ENCODE measurements around the gene JUND. TPM values are rescaled to one million over a fixed set of nuclear protein-coding genes. Genes with fewer than 3 reads are reported as not detected.

Gene JUND
- total RNA-seq, 1 donor from 2014 or later: 111 TPM

DNA sequence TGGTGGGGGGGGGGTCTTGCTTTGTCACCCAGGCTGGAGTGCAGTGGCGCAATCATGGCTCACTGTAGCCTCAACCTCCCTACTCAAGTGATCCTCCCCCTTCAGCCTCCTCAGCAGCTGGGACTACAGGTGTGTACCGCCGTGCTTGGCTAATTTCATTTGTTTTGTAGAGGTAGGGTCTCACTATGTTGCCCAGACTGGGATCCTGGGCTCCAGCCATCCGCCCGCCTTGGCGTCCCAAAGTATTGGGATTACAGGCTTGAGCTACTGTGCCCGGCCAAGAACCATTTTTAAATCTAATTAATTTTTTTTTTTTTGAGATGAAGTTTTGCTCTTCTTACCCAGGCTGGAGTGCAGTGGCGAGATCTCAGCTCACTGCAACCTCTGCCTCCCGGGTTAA is 18.2 kb upstream of the JUND start:
- no peak overlapping the region for H3K4me3 ChIP-seq (ENCODE audit: low read length in 3 of 3)
- H3K9ac ChIP-seq (ENCODE audit: low read depth in 1 of 3, low read length in 3 of 3): no peak overlapping the region
- no peaks in the 10 kb centered on the region for H3K27me3 ChIP-seq (ENCODE audit: control insufficient read depth in 3 of 3, insufficient read depth in 3 of 3, low read length in 3 of 3)
- H3K27ac ChIP-seq (ENCODE audit: low read depth, low read length): no peak overlapping the region
- H3K4me1 ChIP-seq (ENCODE audit: control insufficient read depth in 3 of 3, insufficient read depth in 3 of 3, low read length in 3 of 3): peaks cover 26 to 35% (median 32%) of the 10 kb centered on the region in 3 donors
- H3K9me3 ChIP-seq (ENCODE audit: control insufficient read depth in 3 of 3, low read length in 3 of 3): no peaks in the 10 kb centered on the region
- no peaks in the 10 kb centered on the region for H3K36me3 ChIP-seq (ENCODE audit: control insufficient read depth in 3 of 3, insufficient read depth in 3 of 3, low read length in 3 of 3)

DNA sequence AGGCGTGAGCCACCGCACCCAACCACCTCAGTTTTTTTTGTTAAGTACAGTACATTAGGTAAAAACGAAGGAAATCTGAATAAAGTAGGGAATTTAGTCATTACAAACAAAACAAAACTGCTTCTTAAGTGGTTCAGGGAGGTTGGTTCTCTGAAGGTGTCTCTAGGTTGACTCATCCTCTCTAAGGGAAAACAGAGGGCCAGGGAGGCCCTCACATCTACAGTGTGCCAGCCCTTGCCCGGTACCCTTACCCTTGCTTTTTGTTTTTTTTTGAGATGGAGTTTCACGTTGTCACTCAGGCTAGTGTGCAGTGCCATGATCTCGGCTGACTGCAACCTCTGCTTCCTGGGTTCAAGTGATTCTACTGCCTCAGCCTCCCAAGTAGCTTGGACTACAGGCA is 17.2 kb upstream of the JUND start:
- no peak overlapping the region for H3K4me3 ChIP-seq (ENCODE audit: low read length in 3 of 3)
- peak overlapping the region; percentile 37 for H3K27ac ChIP-seq (ENCODE audit: low read depth, low read length)
- no peaks in the 10 kb centered on the region for H3K9me3 ChIP-seq (ENCODE audit: control insufficient read depth in 3 of 3, low read length in 3 of 3)
- no peak overlapping the region for H3K9ac ChIP-seq (ENCODE audit: low read depth in 1 of 3, low read length in 3 of 3)
- H3K36me3 ChIP-seq (ENCODE audit: control insufficient read depth in 3 of 3, insufficient read depth in 3 of 3, low read length in 3 of 3): no peaks in the 10 kb centered on the region
- H3K27me3 ChIP-seq (ENCODE audit: control insufficient read depth in 3 of 3, insufficient read depth in 3 of 3, low read length in 3 of 3): no peaks in the 10 kb centered on the region
- H3K4me1 ChIP-seq (ENCODE audit: control insufficient read depth in 3 of 3, insufficient read depth in 3 of 3, low read length in 3 of 3): peaks cover 18 to 26% (median 25%) of the 10 kb centered on the region in 3 donors

DNA sequence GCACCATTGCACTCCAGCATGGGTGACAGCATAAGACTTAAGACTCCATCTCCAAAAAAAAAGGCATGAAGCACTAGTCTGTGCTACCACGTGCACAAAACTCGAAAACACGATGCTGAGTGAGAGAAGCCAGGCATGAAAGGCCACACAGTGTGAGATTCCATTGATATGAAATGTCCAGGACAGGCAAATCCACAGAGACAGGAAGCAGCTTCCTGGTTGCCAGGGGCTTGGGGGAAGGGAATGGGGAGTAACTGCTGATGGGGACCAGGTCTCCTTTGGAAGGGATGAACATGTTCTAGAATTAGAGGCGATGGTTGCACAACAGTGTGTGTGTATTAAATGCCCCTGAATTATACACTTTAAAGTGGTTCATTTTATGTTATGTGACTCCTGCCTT is 15.9 kb upstream of the JUND start:
- no peak overlapping the region for H3K9ac ChIP-seq (ENCODE audit: low read depth in 1 of 3, low read length in 3 of 3)
- H3K27ac ChIP-seq (ENCODE audit: low read depth, low read length): no peak overlapping the region
- H3K4me3 ChIP-seq (ENCODE audit: low read length in 3 of 3): no peak overlapping the region
- H3K36me3 ChIP-seq (ENCODE audit: control insufficient read depth in 3 of 3, insufficient read depth in 3 of 3, low read length in 3 of 3): no peaks in the 10 kb centered on the region
- peaks cover 19 to 31% (median 28%) of the 10 kb centered on the region in 3 donors for H3K4me1 ChIP-seq (ENCODE audit: control insufficient read depth in 3 of 3, insufficient read depth in 3 of 3, low read length in 3 of 3)
- H3K27me3 ChIP-seq (ENCODE audit: control insufficient read depth in 3 of 3, insufficient read depth in 3 of 3, low read length in 3 of 3): no peaks in the 10 kb centered on the region
- H3K9me3 ChIP-seq (ENCODE audit: control insufficient read depth in 3 of 3, low read length in 3 of 3): no peaks in the 10 kb centered on the region

DNA sequence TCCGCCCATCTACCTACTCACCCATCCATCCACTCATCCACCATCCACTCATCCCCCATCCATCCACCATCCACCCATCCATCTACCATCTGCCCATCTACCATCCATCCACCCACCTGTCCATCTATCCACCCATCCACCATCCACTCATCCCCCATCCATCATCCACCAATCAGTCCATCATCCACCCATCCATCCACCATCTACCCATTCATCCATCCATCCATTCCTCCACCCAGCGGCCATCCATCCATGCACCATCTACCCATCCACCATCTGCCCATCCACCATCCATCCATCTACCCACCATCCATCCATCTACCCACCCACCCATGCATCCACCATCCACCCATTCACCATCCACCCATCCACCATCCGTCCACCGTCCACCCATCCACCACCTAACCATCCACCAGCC is 13.6 kb upstream of the JUND start:
- H3K36me3 ChIP-seq (ENCODE audit: control insufficient read depth in 3 of 3, insufficient read depth in 3 of 3, low read length in 3 of 3): no peaks in the 10 kb centered on the region
- H3K4me3 ChIP-seq (ENCODE audit: low read length in 3 of 3): no peak overlapping the region
- no peak overlapping the region for H3K27ac ChIP-seq (ENCODE audit: low read depth, low read length)
- H3K9me3 ChIP-seq (ENCODE audit: control insufficient read depth in 3 of 3, low read length in 3 of 3): no peaks in the 10 kb centered on the region
- no peak overlapping the region for H3K9ac ChIP-seq (ENCODE audit: low read depth in 1 of 3, low read length in 3 of 3)
- H3K27me3 ChIP-seq (ENCODE audit: control insufficient read depth in 3 of 3, insufficient read depth in 3 of 3, low read length in 3 of 3): no peaks in the 10 kb centered on the region
- H3K4me1 ChIP-seq (ENCODE audit: control insufficient read depth in 3 of 3, insufficient read depth in 3 of 3, low read length in 3 of 3): peaks cover 6 to 25% (median 22%) of the 10 kb centered on the region in 3 donors

DNA sequence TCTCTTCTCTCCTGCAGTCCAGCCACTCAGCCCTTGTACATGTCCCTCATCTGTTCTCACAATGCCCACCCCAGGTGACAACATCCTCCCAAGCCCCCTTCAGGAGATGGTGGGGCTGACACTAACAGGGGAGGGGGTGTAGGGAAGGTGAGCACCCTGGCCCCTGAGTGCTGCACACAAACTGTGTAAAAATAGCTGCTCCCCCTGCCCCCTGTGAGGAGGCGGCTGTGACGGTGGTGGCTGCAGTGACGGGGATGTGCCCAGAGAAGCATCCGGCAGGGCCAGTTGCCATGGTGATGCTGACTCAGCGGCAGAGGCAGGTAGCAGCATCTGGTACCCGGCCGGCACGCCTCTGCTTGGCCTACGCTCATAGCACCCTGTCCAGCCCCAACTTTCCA is 13.0 kb upstream of the JUND start:
- Histone ChIP-seq H3K4me3 (ENCODE audit: low read length in 3 of 3) (no peak overlapping the region), H3K36me3 (ENCODE audit: control insufficient read depth in 3 of 3, insufficient read depth in 3 of 3, low read length in 3 of 3) (no peaks in the 10 kb centered on the region), H3K27ac (ENCODE audit: low read depth, low read length) (peak overlapping the region; percentile 97), H3K27me3 (ENCODE audit: control insufficient read depth in 3 of 3, insufficient read depth in 3 of 3, low read length in 3 of 3) (no peaks in the 10 kb centered on the region), H3K4me1 (ENCODE audit: control insufficient read depth in 3 of 3, insufficient read depth in 3 of 3, low read length in 3 of 3) (peaks cover 6 to 25% (median 23%) of the 10 kb centered on the region in 3 donors), H3K9me3 (ENCODE audit: control insufficient read depth in 3 of 3, low read length in 3 of 3) (no peaks in the 10 kb centered on the region), H3K9ac (ENCODE audit: low read depth in 1 of 3, low read length in 3 of 3) (no peak overlapping the region)

DNA sequence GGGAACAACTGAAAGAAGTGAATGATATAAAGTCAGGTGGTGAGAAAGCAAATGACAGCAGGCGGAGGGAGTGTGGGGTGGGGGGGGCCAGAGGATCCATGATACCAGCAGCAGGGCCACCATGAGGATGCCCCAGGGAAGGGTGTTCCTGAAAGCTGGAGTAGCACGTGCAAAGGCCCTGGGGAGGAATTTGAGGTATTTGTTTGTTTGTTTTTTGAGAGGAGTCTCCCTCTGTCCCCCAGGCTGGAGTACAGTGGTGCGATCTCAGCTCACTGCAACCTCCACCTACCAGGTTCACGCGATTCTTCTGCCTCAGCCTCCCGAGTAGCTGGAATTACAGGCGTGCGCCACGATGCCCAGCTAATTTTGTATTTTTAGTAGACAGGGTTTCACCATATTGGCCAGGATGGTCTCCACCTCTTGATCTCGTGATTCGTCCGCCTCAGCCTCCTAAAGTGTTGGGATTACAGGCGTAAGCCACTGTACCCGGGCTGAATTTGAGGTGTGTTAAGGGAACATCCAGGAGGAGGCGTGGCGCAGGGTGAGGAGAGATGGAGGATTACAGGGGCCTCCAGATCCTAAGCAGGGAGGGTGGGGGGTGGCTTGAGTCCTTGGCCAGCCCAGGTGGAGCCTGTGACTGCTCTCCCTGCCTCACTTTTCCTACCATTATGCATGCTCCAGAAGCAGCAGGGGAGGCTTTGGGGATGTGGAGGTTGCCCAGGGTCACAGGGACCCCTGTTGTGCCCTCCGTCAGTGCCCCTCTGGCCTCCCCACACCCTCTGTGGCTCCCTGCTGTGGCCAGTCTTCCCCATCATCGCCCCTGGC is 12.4 kb upstream of the JUND start:
- Histone ChIP-seq H3K36me3 (ENCODE audit: control insufficient read depth in 3 of 3, insufficient read depth in 3 of 3, low read length in 3 of 3) (no peaks in the 10 kb centered on the region), H3K9me3 (ENCODE audit: control insufficient read depth in 3 of 3, low read length in 3 of 3) (no peaks in the 10 kb centered on the region), H3K9ac (ENCODE audit: low read depth in 1 of 3, low read length in 3 of 3) (peak overlapping the region in 1 of 3 donors; percentile 96), H3K4me3 (ENCODE audit: low read length in 3 of 3) (peak overlapping the region in 1 of 3 donors; percentile 54), H3K4me1 (ENCODE audit: control insufficient read depth in 3 of 3, insufficient read depth in 3 of 3, low read length in 3 of 3) (peaks cover 6 to 25% (median 23%) of the 10 kb centered on the region in 3 donors), H3K27ac (ENCODE audit: low read depth, low read length) (peak overlapping the region; percentile 97), H3K27me3 (ENCODE audit: control insufficient read depth in 3 of 3, insufficient read depth in 3 of 3, low read length in 3 of 3) (no peaks in the 10 kb centered on the region)

DNA sequence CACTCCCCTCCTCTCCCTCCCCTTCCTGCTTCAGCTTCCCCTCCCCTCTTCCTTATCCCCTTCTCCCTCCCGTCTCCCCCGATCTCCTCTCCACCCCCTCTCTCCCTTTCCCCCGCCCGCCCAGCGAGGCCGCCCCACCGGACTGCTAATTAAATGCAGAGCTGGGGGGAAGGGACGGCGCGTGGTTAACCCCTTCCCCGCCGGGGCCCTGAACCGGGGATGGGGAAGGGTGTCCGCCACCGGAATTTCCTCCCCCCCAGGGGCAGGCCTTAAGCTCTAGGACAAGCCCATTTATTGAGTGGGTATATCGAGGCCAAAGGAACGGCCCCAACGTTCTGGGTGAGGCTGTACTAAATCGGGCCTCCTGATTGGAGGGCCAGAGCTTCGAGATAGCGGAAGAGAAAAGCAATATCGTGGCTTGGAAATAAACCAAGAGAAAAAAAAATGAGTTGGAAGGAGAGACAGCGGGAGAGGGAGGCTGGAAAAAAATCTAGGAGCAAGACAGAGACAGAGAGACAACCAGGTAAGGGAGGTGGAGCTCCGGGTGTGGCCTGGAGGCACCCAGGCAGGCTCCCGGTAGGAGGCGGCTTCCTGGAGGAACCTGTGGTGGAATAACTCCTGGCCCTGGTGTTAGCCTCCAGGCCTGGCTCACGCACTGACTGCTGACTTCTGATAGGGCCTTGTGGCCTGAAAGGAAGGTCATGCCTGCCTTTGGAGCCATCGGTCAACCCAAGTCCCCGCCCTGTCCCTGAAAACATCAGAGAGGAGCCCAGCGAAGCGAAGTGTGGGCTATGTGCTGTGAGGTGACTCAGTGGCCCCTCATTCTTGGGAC is 11.6 kb upstream of the JUND start:
- H3K27ac ChIP-seq (ENCODE audit: low read depth, low read length): peak overlapping the region; percentile 97
- peak overlapping the region; percentile 79 to 84 (median 83) for H3K4me3 ChIP-seq (ENCODE audit: low read length in 3 of 3)
- H3K4me1 ChIP-seq (ENCODE audit: control insufficient read depth in 3 of 3, insufficient read depth in 3 of 3, low read length in 3 of 3): peaks cover 6 to 25% (median 23%) of the 10 kb centered on the region in 3 donors
- H3K27me3 ChIP-seq (ENCODE audit: control insufficient read depth in 3 of 3, insufficient read depth in 3 of 3, low read length in 3 of 3): no peaks in the 10 kb centered on the region
- H3K9ac ChIP-seq (ENCODE audit: low read depth in 1 of 3, low read length in 3 of 3): peak overlapping the region; percentile 92 to 97 (median 96)
- H3K9me3 ChIP-seq (ENCODE audit: control insufficient read depth in 3 of 3, low read length in 3 of 3): no peaks in the 10 kb centered on the region
- no peaks in the 10 kb centered on the region for H3K36me3 ChIP-seq (ENCODE audit: control insufficient read depth in 3 of 3, insufficient read depth in 3 of 3, low read length in 3 of 3)

DNA sequence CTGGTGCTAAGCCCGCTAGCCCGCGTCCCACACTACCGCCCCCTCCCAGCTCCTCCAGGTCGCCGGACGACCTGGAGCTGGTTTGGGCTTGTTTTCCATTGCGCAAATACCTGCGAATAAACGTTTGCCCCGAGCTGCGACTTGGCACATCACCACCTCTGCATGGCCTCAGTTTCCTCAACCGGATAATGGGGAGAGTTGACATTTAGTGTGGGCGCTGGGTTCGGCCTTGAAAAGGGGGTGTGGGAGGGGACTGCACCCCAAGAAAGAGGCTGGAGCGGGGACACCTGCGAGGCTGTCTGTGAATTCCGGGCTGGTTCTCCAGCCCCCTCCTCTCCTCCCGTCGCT is 11.0 kb upstream of the JUND start:
- peak overlapping the region; percentile 79 to 84 (median 83) for H3K4me3 ChIP-seq (ENCODE audit: low read length in 3 of 3)
- H3K27ac ChIP-seq (ENCODE audit: low read depth, low read length): peak overlapping the region; percentile 97

DNA sequence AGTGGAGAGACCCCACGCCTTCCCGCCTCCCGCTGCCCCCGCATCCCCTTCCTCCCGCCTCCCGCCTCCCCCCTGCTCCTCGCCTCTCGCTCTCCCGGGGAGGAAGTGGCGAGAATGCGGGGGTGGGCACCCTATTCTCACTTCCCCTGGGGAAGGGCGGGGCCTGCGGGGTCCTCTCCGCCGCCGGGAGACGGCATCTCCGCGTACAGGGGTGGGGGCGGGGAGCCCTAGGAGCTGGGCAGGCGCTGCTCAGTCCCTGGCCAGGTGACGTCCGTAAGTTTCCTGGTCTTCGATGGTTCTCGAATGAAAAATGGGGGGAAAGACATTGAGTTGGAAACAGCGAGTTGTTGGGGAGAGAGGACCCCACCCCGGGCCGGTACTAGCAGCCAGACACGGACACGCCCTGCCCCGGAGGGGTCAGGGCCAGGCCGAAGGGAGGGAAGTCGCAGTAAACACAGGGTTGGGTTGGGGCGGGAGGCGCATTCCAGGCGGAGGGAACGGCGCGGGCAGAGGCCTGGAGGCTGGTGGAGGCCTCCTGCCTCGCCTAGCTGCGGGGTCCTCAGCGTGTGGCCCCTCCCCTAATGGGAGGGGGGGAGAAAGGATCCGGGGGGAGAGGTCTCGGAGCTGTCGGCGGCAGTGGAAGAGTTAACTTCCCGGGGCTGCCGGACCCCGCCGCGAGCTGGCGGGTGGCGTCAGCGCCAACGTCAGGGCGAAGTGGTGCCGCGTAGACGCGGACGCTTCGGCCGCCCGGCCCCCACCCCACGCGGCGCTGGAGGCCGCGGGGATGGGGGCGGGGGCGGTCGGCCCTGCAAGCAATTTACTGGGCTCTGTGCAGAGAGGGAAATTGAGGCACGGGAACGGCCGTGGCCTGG is 10.4 kb upstream of the JUND start:
- H3K27me3 ChIP-seq (ENCODE audit: control insufficient read depth in 3 of 3, insufficient read depth in 3 of 3, low read length in 3 of 3): no peaks in the 10 kb centered on the region
- H3K9ac ChIP-seq (ENCODE audit: low read depth in 1 of 3, low read length in 3 of 3): peak overlapping the region; percentile 92 to 97 (median 96)
- H3K36me3 ChIP-seq (ENCODE audit: control insufficient read depth in 3 of 3, insufficient read depth in 3 of 3, low read length in 3 of 3): no peaks in the 10 kb centered on the region
- H3K27ac ChIP-seq (ENCODE audit: low read depth, low read length): peak overlapping the region; percentile 97
- no peaks in the 10 kb centered on the region for H3K9me3 ChIP-seq (ENCODE audit: control insufficient read depth in 3 of 3, low read length in 3 of 3)
- H3K4me3 ChIP-seq (ENCODE audit: low read length in 3 of 3): peak overlapping the region; percentile 79 to 84 (median 83)
- H3K4me1 ChIP-seq (ENCODE audit: control insufficient read depth in 3 of 3, insufficient read depth in 3 of 3, low read length in 3 of 3): peaks cover 6 to 25% (median 23%) of the 10 kb centered on the region in 3 donors

More for the DNA sequence above, 11.0 kb upstream of the JUND start:
- no peaks in the 10 kb centered on the region for H3K9me3 ChIP-seq (ENCODE audit: control insufficient read depth in 3 of 3, low read length in 3 of 3)
- no peaks in the 10 kb centered on the region for H3K27me3 ChIP-seq (ENCODE audit: control insufficient read depth in 3 of 3, insufficient read depth in 3 of 3, low read length in 3 of 3)
- H3K9ac ChIP-seq (ENCODE audit: low read depth in 1 of 3, low read length in 3 of 3): peak overlapping the region; percentile 92 to 97 (median 96)
- peaks cover 6 to 25% (median 23%) of the 10 kb centered on the region in 3 donors for H3K4me1 ChIP-seq (ENCODE audit: control insufficient read depth in 3 of 3, insufficient read depth in 3 of 3, low read length in 3 of 3)
- no peaks in the 10 kb centered on the region for H3K36me3 ChIP-seq (ENCODE audit: control insufficient read depth in 3 of 3, insufficient read depth in 3 of 3, low read length in 3 of 3)

Measured in skeletal muscle tissue (tissue), 4 donors.